Jurkat, Clone E6-1 (cell line): ENCODE measurements around the gene RYR3.

Experiments used
- DNase-seq: peaks from one replicate; pipeline ENCODE4 v3.0.0-alpha.2; 2011; ENCODE audit warnings: low read depth, low spot score
- H3K4me3 ChIP-seq: 2 replicates; pipeline ENCODE4 v1.5.1; 2011; ENCODE audit warnings: mild to moderate bottlenecking, low read length, control low read depth, moderate library complexity

RYR3 gene

GRCh38 chr15:33314069-33314468 is 3.3 kb downstream of the RYR3 start:
- no peak overlapping the region for H3K4me3 ChIP-seq

GRCh38 chr15:33315044-33315443 is 4.3 kb downstream of the RYR3 start:
- no peak overlapping the region for H3K4me3 ChIP-seq
- no peak for DNase-seq

More at GRCh38 chr15:33314069-33314468, 3.3 kb downstream of the RYR3 start:
- DNase-seq, result no peak

DNA sequence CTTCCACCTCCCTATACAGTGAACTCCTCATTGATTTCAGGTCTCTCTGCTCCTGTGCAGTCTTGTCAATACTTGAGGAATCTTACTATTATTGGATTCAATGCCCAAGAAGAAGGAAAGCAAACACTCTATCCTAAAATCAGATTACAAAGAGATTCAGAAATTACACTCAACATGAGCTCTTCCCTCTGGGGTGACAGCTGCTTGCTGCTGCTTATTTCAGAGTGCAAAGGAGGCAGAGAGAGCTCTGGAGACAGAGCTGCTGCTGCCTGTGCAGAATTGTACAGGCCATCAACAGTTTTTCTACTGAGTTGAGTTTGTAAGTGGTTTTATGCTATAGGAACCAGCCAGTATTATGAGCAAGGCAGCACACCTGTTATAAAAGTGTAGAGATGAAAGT is 7.1 kb downstream of the RYR3 start:
- DNase-seq, result no peak

GRCh38 chr15:33320017-33320416 is 9.2 kb downstream of the RYR3 start:
- DNase-seq, result no peak
- no peak overlapping the region for H3K4me3 ChIP-seq

More for the DNA sequence above, 7.1 kb downstream of the RYR3 start:
- H3K4me3 ChIP-seq, result no peak overlapping the region

GRCh38 chr15:33322091-33322490 is 11.3 kb downstream of the RYR3 start:
- H3K4me3 ChIP-seq, result no peak overlapping the region
- no peak for DNase-seq

DNA sequence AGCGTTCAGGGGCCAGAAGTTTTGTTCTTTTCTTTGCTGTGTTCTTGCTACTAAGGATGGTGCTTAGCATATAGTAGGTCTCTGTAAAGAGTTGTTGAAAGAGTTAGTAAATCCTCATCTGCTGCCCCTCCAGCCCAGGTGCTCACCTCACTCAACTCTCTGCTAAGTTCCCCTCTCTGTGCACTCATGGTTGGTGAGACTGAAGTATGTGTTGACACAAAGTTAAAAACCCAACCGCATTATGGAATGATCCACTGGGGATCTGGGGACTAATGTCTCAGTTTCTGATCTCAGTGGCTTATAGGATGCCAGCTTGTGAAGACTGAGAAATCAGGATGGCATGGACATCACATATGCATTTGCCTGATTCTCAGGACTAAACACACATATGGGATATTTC is 13.8 kb downstream of the RYR3 start:
- DNase-seq, result no peak
- H3K4me3 ChIP-seq, result no peak overlapping the region

GRCh38 chr15:33326908-33327307 is 16.1 kb downstream of the RYR3 start:
- no peak overlapping the region for H3K4me3 ChIP-seq
- DNase-seq, result no peak

DNA sequence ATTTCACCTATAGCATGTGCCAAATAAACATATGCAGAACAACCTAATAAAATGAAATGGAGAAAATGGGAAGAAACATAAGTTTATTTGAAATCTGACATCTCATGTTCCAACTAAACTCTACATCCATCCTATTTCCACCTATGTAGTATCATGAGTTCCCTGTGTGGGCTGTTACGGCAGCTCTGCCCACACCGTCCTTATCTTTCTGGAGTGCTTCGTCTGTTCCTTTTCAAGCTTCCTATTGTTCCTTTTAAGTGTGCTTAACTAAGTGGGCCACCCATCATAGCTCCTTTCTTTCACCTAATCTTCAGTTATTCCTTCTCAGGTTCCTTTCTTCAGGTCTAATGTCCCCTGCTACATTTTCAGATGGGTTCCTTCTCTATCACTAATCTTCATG is 17.3 kb downstream of the RYR3 start:
- no peak for DNase-seq

DNA sequence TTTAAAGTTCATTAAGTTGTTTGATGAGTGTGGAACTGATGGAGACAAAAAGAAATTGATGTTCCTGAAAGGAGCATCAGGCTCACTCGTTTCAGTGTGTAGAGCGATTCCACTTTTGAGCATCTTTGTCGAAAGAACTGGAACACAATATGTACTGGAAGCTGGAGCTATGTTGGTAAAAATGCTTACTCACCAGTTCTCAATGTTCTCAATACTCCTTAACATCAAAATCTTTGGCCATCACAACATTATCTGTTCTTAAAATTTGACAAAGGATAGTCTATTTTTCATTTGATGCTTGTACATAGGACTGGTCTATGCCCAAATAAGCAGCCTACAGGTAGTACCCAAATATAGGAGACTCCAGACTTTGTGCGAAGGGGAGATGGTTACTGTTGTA is 18.7 kb downstream of the RYR3 start:
- H3K4me3 ChIP-seq, result no peak overlapping the region
- no peak for DNase-seq

More for the DNA sequence above, 17.3 kb downstream of the RYR3 start:
- H3K4me3 ChIP-seq, result no peak overlapping the region

- DNase-seq, result no peak
- H3K4me3 ChIP-seq, result no peak overlapping the region
Observed at GRCh38 chr15:33330931-33331330, 20.2 kb downstream of the RYR3 start.

- DNase-seq, result no peak
- H3K4me3 ChIP-seq, result no peak overlapping the region
Observed at GRCh38 chr15:33341953-33342352, 31.2 kb downstream of the RYR3 start.

- DNase-seq, result no peak
Observed at GRCh38 chr15:33343275-33343674, 32.5 kb downstream of the RYR3 start.

GRCh38 chr15:33344111-33344510 is 33.3 kb downstream of the RYR3 start:
- H3K4me3 ChIP-seq, result no peak overlapping the region
- DNase-seq, result no peak

More at GRCh38 chr15:33343275-33343674, 32.5 kb downstream of the RYR3 start:
- no peak overlapping the region for H3K4me3 ChIP-seq

GRCh38 chr15:33344530-33344929 is 33.8 kb downstream of the RYR3 start:
- DNase-seq, result no peak
- no peak overlapping the region for H3K4me3 ChIP-seq

GRCh38 chr15:33354411-33354810 is 43.6 kb downstream of the RYR3 start:
- H3K4me3 ChIP-seq, result no peak overlapping the region
- DNase-seq, result no peak

DNA sequence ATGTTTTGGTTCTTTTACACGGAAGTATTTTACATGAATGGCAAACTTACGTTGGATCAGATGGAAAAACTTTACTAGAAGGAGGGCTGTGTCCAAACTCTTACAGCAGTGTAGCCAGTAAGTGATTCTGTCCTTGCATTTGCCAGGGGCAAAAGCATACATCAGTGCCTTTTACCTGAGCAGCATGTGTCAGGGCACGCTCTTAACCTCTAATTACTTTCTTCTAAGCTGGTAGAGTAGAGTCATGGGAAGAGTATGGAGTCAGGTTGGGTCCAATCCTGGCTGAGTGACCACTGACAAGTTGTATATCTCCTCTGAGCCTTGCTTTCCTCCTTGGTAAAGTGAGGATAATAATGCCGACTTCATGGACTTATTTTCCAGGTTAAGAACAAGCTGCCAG is 47.1 kb downstream of the RYR3 start:
- no peak for DNase-seq
- no peak overlapping the region for H3K4me3 ChIP-seq

- H3K4me3 ChIP-seq, result no peak overlapping the region
- DNase-seq, result no peak
Observed at GRCh38 chr15:33358306-33358705, 47.5 kb downstream of the RYR3 start.

- DNase-seq, result no peak
- no peak overlapping the region for H3K4me3 ChIP-seq
Observed at GRCh38 chr15:33360886-33361285, 50.1 kb downstream of the RYR3 start.

DNA sequence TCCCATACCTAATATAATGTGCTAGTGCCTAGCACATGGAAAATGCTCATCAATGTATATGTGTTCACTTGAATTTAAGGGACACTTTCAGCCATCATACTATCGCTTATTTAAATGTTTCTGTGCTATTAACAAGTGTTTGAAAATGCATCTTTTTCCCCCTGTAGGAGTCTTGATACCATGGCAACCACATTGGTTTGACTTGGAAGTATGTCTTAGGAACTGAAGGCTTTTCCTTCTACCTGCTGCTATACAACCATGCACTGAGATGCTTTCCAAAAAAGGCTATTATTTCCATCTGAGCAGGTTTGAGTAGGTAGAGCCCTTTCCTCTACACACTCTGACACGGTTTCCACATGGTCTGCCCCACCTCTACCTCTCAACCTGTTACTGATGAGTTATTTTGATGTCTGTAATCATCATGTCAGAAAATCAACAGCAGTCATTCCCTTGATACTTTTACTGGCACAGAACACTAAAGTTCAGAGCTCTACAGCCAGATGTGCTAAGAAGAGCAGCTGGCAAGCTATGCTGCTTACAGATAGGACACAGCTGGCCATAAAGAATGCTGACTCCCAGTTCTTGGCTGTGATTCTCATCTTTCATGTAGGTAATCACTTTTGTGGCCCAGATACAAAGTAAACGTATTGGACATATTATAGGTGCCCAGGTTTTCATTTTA is 59.3 kb downstream of the RYR3 start:
- no peak overlapping the region for H3K4me3 ChIP-seq
- DNase-seq, result no peak

DNA sequence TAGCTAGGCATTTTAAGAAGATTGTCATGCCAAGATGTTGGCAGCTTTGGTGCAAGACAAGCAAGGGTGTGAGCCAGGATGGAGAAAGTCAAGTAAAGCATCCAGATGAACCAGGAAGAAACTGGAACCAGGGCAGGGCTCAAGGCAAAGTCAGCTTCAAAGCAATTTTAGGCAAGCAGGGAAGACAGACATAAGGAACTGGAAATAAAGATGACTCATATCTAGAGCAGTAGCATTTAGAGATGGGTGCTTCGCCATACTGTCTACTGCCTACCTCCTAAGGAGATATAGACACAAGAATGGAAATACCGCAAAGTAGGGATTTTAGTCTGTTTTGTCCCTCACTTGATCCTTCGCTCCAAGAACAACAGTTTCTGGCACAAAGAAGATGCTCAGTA is 59.9 kb downstream of the RYR3 start:
- no peak for DNase-seq
- H3K4me3 ChIP-seq, result no peak overlapping the region

DNA sequence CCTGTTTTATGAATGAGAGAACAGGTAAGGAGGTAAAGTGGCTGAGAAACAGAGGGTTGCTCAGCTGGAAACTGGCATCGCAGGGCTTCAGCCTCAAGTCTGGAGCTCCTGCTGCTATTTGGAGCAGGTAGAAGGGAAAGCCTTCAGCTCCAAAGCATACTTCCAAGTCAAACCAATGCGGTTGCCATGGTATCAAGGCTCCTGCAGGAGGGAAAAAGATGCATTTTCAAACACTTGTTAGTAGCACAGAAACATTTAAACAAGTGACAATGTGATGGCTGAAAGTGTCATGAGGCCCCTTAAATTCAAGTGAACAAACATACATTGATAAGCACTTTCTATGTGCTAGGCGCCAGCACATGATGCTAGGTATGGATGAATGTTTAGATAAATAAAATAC is 60.4 kb downstream of the RYR3 start:
- no peak overlapping the region for H3K4me3 ChIP-seq
- DNase-seq, result no peak
